HFFc6 (cell line): ENCODE measurements around the gene ARID3B. TPM values are rescaled to one million over a fixed set of nuclear protein-coding genes. Genes with fewer than 3 reads are reported as not detected.

Experiments
- DNase-seq: peaks from one replicate; pipeline ENCODE4 v3.0.0-alpha.2; 2018
- H3K27ac Mint-ChIP-seq: 2 replicates; pipeline ENCODE4 v1.8.0; 2020; ENCODE audit warnings: mild to moderate bottlenecking, mixed read lengths
- H3K27me3 Mint-ChIP-seq: 2 replicates; pipeline ENCODE4 v1.8.0; 2021; ENCODE audit warnings: mild to moderate bottlenecking, moderate library complexity, mixed read lengths; ENCODE audit not compliant: insufficient read depth
- H3K36me3 Mint-ChIP-seq: 2 replicates; pipeline ENCODE4 v1.8.0; 2021; ENCODE audit warnings: low read depth, mixed read lengths
- H3K4me1 Mint-ChIP-seq: 2 replicates; pipeline ENCODE4 v1.8.0; 2020; ENCODE audit warnings: low read depth, mixed read lengths
- H3K4me3 Mint-ChIP-seq: 2 replicates; pipeline ENCODE4 v1.8.0; 2020; ENCODE audit warnings: mild to moderate bottlenecking, moderate library complexity, mixed read lengths
- H3K9me3 Mint-ChIP-seq: 2 replicates; pipeline ENCODE4 v1.8.0; 2020; ENCODE audit warnings: mild to moderate bottlenecking, mixed read lengths
- CTCF ChIP-seq: fragments of 200-600 bp; sonication (generic); IDR thresholded peaks from 2 replicates; pipeline ENCODE4 v1.5.0; 2021; ENCODE audit warnings: antibody characterized with exemption, mild to moderate bottlenecking
- total RNA-seq, 6 experiments: library from RNA; stranded (reverse); fragmentation: NEBNext Ultra II Directional; extraction: Animal tissue kit (Norgen Biotek cat#: 25700); gene quantifications; 2 replicates in 1 of 6; 3 replicates in 5 of 6; pipeline ENCODE4 v1.2.3, GENCODE V29; 2021

The ARID3B gene
- total RNA-seq, 6 experiments from 2014 or later, result 1.2 to 2.1 (median 1.6) TPM

DNA sequence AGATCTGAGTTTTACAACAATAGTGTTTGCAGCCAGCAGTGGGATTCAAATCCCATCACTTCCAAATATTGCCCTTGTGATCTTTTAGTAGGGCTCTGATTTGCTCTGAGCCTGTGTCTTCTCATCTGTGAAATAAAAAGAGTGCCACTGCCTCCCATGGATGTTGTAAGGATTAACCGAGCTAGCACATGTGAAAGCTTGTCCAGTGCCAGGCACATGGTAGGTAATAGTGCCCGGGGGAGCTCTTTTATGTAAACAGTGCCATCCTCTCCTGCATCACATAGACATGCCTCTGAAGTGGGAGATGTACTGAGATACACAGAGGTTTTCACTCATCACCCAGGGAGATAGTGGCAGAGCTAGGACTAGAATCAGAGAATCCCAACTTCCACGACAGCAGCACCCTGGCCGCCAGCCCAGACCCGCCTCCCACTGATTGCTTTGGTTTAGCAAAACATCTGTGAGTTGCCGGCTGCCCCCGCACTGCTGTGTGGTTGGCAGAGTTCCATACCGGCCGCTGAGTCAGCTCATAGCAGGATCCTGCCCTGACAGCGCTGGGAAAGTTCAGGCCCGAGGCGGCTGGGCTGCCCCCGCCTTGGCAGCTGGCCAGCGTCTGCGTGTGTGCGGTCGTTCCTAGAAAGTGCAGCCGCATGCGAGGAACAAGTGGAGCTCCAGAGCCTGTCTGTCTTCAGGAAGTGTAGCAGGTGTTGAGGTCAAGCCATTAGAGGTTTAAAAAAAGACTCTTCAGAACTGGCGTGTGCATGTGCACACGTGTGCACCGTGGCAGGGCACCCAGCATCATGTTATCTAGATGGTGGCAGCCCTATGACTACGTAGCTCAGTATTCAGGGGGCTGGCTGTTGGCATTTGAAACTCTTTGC, 5.0 kb downstream of the ARID3B start:
- H3K4me3 Mint-ChIP-seq, result no peak overlapping the region
- peaks cover 36% of the 10 kb centered on the region for H3K4me1 Mint-ChIP-seq
- no peaks in the 10 kb centered on the region for H3K9me3 Mint-ChIP-seq
- H3K27me3 Mint-ChIP-seq, result no peaks in the 10 kb centered on the region; the same call in 1 of the 2 replicates
- DNase-seq, result peak; percentile 99
- peaks cover 10% of the 10 kb centered on the region; the same call in 1 of the 2 replicates for H3K36me3 Mint-ChIP-seq
- peak overlapping the region; percentile 72 for H3K27ac Mint-ChIP-seq
- TF ChIP-seq CTCF, result no peak

DNA sequence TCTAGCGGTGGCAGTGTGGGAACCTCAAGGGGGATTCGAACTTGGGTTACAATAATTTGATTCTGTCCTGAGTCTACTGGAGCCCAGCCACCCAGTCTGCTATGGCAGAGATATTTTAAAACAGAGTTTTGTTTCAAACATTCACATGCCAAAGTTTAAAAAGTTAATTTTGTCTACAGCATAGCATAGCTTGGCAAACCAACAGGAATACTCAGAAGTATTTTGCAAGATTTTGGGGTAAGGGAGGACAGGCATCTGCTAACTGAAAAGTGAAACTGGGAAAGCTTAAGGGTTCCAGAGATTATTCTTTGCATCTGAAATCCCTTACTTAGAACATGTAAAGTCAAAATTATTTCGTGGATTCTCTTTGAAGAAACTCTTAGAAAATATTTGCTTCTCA, 6.6 kb downstream of the ARID3B start:
- H3K4me3 Mint-ChIP-seq, result no peak overlapping the region
- no peak for TF ChIP-seq CTCF
- H3K4me1 Mint-ChIP-seq, result peaks cover 24% of the 10 kb centered on the region
- peaks cover 10% of the 10 kb centered on the region; the same call in 1 of the 2 replicates for H3K36me3 Mint-ChIP-seq
- DNase-seq, result no peak
- H3K27ac Mint-ChIP-seq, result no peak overlapping the region
- no peaks in the 10 kb centered on the region; the same call in 1 of the 2 replicates for H3K27me3 Mint-ChIP-seq
- no peaks in the 10 kb centered on the region for H3K9me3 Mint-ChIP-seq

GRCh38 chr15:74548241-74548640, 7.2 kb downstream of the ARID3B start:
- H3K27ac Mint-ChIP-seq, result no peak overlapping the region
- H3K27me3 Mint-ChIP-seq, result no peaks in the 10 kb centered on the region
- no peak for TF ChIP-seq CTCF

GRCh38 chr15:74549816-74550215, 8.8 kb downstream of the ARID3B start:
- no peak overlapping the region for H3K4me3 Mint-ChIP-seq
- peaks cover 16% of the 10 kb centered on the region for H3K4me1 Mint-ChIP-seq
- no peak for DNase-seq
- no peak overlapping the region for H3K27ac Mint-ChIP-seq
- H3K36me3 Mint-ChIP-seq, result peaks cover 10% of the 10 kb centered on the region; the same call in 1 of the 2 replicates
- no peaks in the 10 kb centered on the region for H3K9me3 Mint-ChIP-seq
- TF ChIP-seq CTCF, result no peak
- no peaks in the 10 kb centered on the region for H3K27me3 Mint-ChIP-seq

More at GRCh38 chr15:74548241-74548640, 7.2 kb downstream of the ARID3B start:
- DNase-seq, result no peak
- no peaks in the 10 kb centered on the region for H3K9me3 Mint-ChIP-seq
- peaks cover 10% of the 10 kb centered on the region; the same call in 1 of the 2 replicates for H3K36me3 Mint-ChIP-seq
- H3K4me3 Mint-ChIP-seq, result no peak overlapping the region
- H3K4me1 Mint-ChIP-seq, result peaks cover 17% of the 10 kb centered on the region

- Mint-ChIP-seq H3K4me3 (no peak overlapping the region), H3K4me1 (peaks cover 2% of the 10 kb centered on the region), H3K36me3 (peaks cover 10% of the 10 kb centered on the region; the same call in 1 of the 2 replicates)
Measured at GRCh38 chr15:74551714-74552113, 10.7 kb downstream of the ARID3B start.

More at GRCh38 chr15:74551714-74552113, 10.7 kb downstream of the ARID3B start:
- DNase-seq, result no peak
- TF ChIP-seq CTCF, result no peak
- H3K9me3 Mint-ChIP-seq, result no peaks in the 10 kb centered on the region
- H3K27me3 Mint-ChIP-seq, result no peaks in the 10 kb centered on the region
- no peak overlapping the region for H3K27ac Mint-ChIP-seq
